H1 (cell line): Measurements from ENCODE around the gene C9. TPM values are rescaled to one million over a fixed set of nuclear protein-coding genes. Genes with fewer than 3 reads are reported as not detected.

Experiments
- CEBPB ChIP-seq: IDR thresholded peaks from 2 replicates; pipeline ENCODE4 v1.6.1; 2012; ENCODE audit warnings: low read depth, low read length
- GABPA ChIP-seq: IDR thresholded peaks from 2 replicates; pipeline ENCODE4 v1.6.1; 2011; ENCODE audit warnings: mild to moderate bottlenecking, low read length, moderate library complexity, borderline replicate concordance; ENCODE audit not compliant: insufficient read depth
- polyA plus RNA-seq, 7 experiments: library from polyadenylated mRNA; depleted of rRNA in 3 of 7; stranded (reverse) in 5 of 7; unstranded in 2 of 7; fragments of >200 nt in 5 of 7; fragments of 200-250 nt in 2 of 7; gene quantifications; 1 replicate in 5 of 7; 2 replicates in 1 of 7; 4 replicates in 1 of 7; pipeline versions ENCODE4 v1.2.1 to v1.2.3, GENCODE V29; 2011 to 2013; ENCODE audit warnings: missing spikeins in 2 of 7, mixed read lengths in 2 of 7
- total RNA-seq: library from RNA; stranded (reverse); fragmentation: NEBNext Ultra II Directional; extraction: Animal tissue kit (Norgen Biotek cat#: 25700); gene quantifications from 2 replicates; pipeline ENCODE4 v1.2.1, GENCODE V29; 2021

Gene C9
- total and polyA plus RNA-seq, 2 of the 8 experiments (the other 6 are each of a cell fraction or from before 2014, with no cell fraction given): not detected

DNA sequence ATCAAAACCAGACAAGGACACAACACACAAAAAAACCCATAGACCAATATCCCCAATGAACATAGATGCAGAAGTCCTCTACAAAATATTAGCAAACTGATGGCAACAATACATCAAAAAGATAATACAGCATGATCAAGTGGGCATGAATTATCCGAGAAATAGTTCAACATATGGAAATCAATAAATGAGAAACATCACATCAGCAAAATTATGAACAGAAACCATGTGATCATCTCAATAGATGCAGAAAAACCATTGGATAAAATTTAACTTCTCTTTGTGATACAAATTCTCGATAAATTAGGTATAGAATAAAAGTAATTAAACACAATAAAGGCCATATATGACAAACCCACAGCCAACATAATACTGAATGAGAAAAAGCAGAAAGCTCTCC is 69.6 kb downstream of the C9 start (continued):
- TF ChIP-seq GABPA (no peak), CEBPB (no peak)
